Activated naive CD8-positive, alpha-beta T cell treated with anti-CD3 and anti-CD28 coated beads for 36 hours (primary cell): ENCODE data around the gene RFX2. TPM values are rescaled to one million over a fixed set of nuclear protein-coding genes. Genes with fewer than 3 reads are reported as not detected.
"Not testable (repeated sequence)": the region's sequence is repeated elsewhere in the genome, so short reads cannot be mapped to it uniquely, and the experiment has no call there.

Experiments used
- DNase-seq: peaks from one replicate; pipeline ENCODE4 v3.0.0; 2021
- H3K27ac Mint-ChIP-seq: one replicate; pipeline ENCODE4 v1.8.0; 2022; ENCODE audit warnings: mild to moderate bottlenecking, moderate library complexity, mixed read lengths
- H3K27me3 Mint-ChIP-seq: one replicate; pipeline ENCODE4 v1.8.0; 2022; ENCODE audit warnings: mild to moderate bottlenecking, mixed read lengths
- H3K36me3 Mint-ChIP-seq: one replicate; pipeline ENCODE4 v1.8.0; 2021; ENCODE audit warnings: mild to moderate bottlenecking, mixed read lengths
- H3K4me1 Mint-ChIP-seq: one replicate; pipeline ENCODE4 v1.8.0; 2021; ENCODE audit warnings: mixed read lengths
- H3K4me3 Mint-ChIP-seq: one replicate; pipeline ENCODE4 v1.8.0; 2022; ENCODE audit warnings: mild to moderate bottlenecking, moderate library complexity, mixed read lengths
- H3K9me3 Mint-ChIP-seq: one replicate; pipeline ENCODE4 v1.8.0; 2022; ENCODE audit warnings: mixed read lengths
- total RNA-seq, 2 experiments: library from RNA; stranded (reverse); gene quantifications; one replicate each; pipeline ENCODE4 v1.2.3, GENCODE V29; 2021

The RFX2 gene
- total RNA-seq, 2 experiments from 2014 or later, result 9.5 to 10.3 TPM

GRCh38 chr19:6032381-6032780, 77.9 kb downstream of the RFX2 start:
- Mint-ChIP-seq H3K36me3 (no peaks in the 10 kb centered on the region), H3K27ac (no peak overlapping the region), H3K27me3 (no peaks in the 10 kb centered on the region), H3K4me1 (peaks cover 4% of the 10 kb centered on the region), H3K4me3 (no peak overlapping the region), H3K9me3 (no peaks in the 10 kb centered on the region)
- DNase-seq, result no peak

GRCh38 chr19:6030214-6030507, 80.1 kb downstream of the RFX2 start:
- Mint-ChIP-seq H3K9me3 (no peaks in the 10 kb centered on the region), H3K36me3 (no peaks in the 10 kb centered on the region), H3K4me3 (no peak overlapping the region), H3K4me1 (peaks cover 4% of the 10 kb centered on the region), H3K27me3 (no peaks in the 10 kb centered on the region), H3K27ac (no peak overlapping the region)
- DNase-seq, result no peak

- H3K4me3 Mint-ChIP-seq, result no peak overlapping the region
- H3K4me1 Mint-ChIP-seq, result peaks cover 8% of the 10 kb centered on the region
- H3K27ac Mint-ChIP-seq, result no peak overlapping the region
- H3K36me3 Mint-ChIP-seq, result no peaks in the 10 kb centered on the region
- no peaks in the 10 kb centered on the region for H3K27me3 Mint-ChIP-seq
- DNase-seq, result no peak
- no peaks in the 10 kb centered on the region for H3K9me3 Mint-ChIP-seq
These were observed 83.7 kb downstream of the RFX2 start for GRCh38 chr19:6026390-6027227.

GRCh38 chr19:6024756-6025155, 85.5 kb downstream of the RFX2 start:
- H3K4me1 Mint-ChIP-seq, H3K9me3 Mint-ChIP-seq, H3K4me3 Mint-ChIP-seq, H3K36me3 Mint-ChIP-seq, H3K27ac Mint-ChIP-seq, DNase-seq: not testable (repeated sequence)
- peaks cover 10% of the 10 kb centered on the region for H3K27me3 Mint-ChIP-seq

- H3K4me3 Mint-ChIP-seq, result no peak overlapping the region
- no peak overlapping the region for H3K27ac Mint-ChIP-seq
- peaks cover 4% of the 10 kb centered on the region for H3K4me1 Mint-ChIP-seq
- H3K36me3 Mint-ChIP-seq, result no peaks in the 10 kb centered on the region
- peaks cover 10% of the 10 kb centered on the region for H3K27me3 Mint-ChIP-seq
- DNase-seq, result no peak
- H3K9me3 Mint-ChIP-seq, result no peaks in the 10 kb centered on the region
These were observed 86.4 kb downstream of the RFX2 start for GRCh38 chr19:6023936-6024335.

- peaks cover 4% of the 10 kb centered on the region for H3K4me1 Mint-ChIP-seq
- no peak for DNase-seq
- H3K9me3 Mint-ChIP-seq, result no peaks in the 10 kb centered on the region
- H3K36me3 Mint-ChIP-seq, result no peaks in the 10 kb centered on the region
- no peak overlapping the region for H3K4me3 Mint-ChIP-seq
- H3K27me3 Mint-ChIP-seq, result peaks cover 10% of the 10 kb centered on the region
- H3K27ac Mint-ChIP-seq, result no peak overlapping the region
These were observed 87.1 kb downstream of the RFX2 start for GRCh38 chr19:6023085-6023682.

- Mint-ChIP-seq H3K4me1 (peaks cover 4% of the 10 kb centered on the region), H3K9me3 (no peaks in the 10 kb centered on the region), H3K36me3 (no peaks in the 10 kb centered on the region), H3K27me3 (peaks cover 10% of the 10 kb centered on the region), H3K4me3 (no peak overlapping the region), H3K27ac (no peak overlapping the region)
- no peak for DNase-seq
These were observed 87.7 kb downstream of the RFX2 start for GRCh38 chr19:6022570-6023064.

- Mint-ChIP-seq H3K4me1 (peaks cover 4% of the 10 kb centered on the region), H3K27me3 (peaks cover 10% of the 10 kb centered on the region), H3K27ac (no peak overlapping the region), H3K9me3 (no peaks in the 10 kb centered on the region), H3K4me3 (no peak overlapping the region), H3K36me3 (no peaks in the 10 kb centered on the region)
- DNase-seq, result peak; percentile 77
These were observed 88.3 kb downstream of the RFX2 start for GRCh38 chr19:6021878-6022569.

GRCh38 chr19:6020972-6021805, 89.1 kb downstream of the RFX2 start:
- Mint-ChIP-seq H3K4me1 (peaks cover 4% of the 10 kb centered on the region), H3K9me3 (no peaks in the 10 kb centered on the region), H3K4me3 (no peak overlapping the region), H3K27ac (no peak overlapping the region), H3K36me3 (no peaks in the 10 kb centered on the region), H3K27me3 (peaks cover 10% of the 10 kb centered on the region)
- DNase-seq, result no peak

GRCh38 chr19:6020166-6020882, 90.0 kb downstream of the RFX2 start:
- Mint-ChIP-seq H3K36me3 (no peaks in the 10 kb centered on the region), H3K4me1 (peaks cover 4% of the 10 kb centered on the region), H3K27ac (no peak overlapping the region), H3K9me3 (no peaks in the 10 kb centered on the region), H3K27me3 (peaks cover 10% of the 10 kb centered on the region), H3K4me3 (no peak overlapping the region)
- DNase-seq, result no peak

- H3K9me3 Mint-ChIP-seq, result no peaks in the 10 kb centered on the region
- H3K27me3 Mint-ChIP-seq, result peaks cover 10% of the 10 kb centered on the region
- peaks cover 4% of the 10 kb centered on the region for H3K4me1 Mint-ChIP-seq
- H3K27ac Mint-ChIP-seq, result no peak overlapping the region
- DNase-seq, result no peak
- H3K36me3 Mint-ChIP-seq, result no peaks in the 10 kb centered on the region
- H3K4me3 Mint-ChIP-seq, result no peak overlapping the region
These were observed 91.5 kb downstream of the RFX2 start for GRCh38 chr19:6018786-6019185.

GRCh38 chr19:6017576-6017975, 92.7 kb downstream of the RFX2 start:
- Mint-ChIP-seq H3K9me3 (no peaks in the 10 kb centered on the region), H3K27ac (no peak overlapping the region), H3K4me3 (no peak overlapping the region), H3K4me1 (peaks cover 4% of the 10 kb centered on the region), H3K36me3 (no peaks in the 10 kb centered on the region), H3K27me3 (peaks cover 10% of the 10 kb centered on the region)
- DNase-seq, result no peak

GRCh38 chr19:6015841-6016545, 94.3 kb downstream of the RFX2 start:
- no peak for DNase-seq
- no peak overlapping the region for H3K27ac Mint-ChIP-seq
- H3K27me3 Mint-ChIP-seq, result peaks cover 5% of the 10 kb centered on the region
- H3K4me1 Mint-ChIP-seq, result no peaks in the 10 kb centered on the region
- H3K4me3 Mint-ChIP-seq, result no peak overlapping the region
- no peaks in the 10 kb centered on the region for H3K36me3 Mint-ChIP-seq
- H3K9me3 Mint-ChIP-seq, result no peaks in the 10 kb centered on the region
